Measurements from ENCODE around the gene NAV2. TPM values are rescaled to one million over a fixed set of nuclear protein-coding genes. Genes with fewer than 3 reads are reported as not detected.

The NAV2 gene
- total and polyA plus RNA-seq, 2 experiments from 2014 or later = 26.0 to 45.0 TPM

DNA sequence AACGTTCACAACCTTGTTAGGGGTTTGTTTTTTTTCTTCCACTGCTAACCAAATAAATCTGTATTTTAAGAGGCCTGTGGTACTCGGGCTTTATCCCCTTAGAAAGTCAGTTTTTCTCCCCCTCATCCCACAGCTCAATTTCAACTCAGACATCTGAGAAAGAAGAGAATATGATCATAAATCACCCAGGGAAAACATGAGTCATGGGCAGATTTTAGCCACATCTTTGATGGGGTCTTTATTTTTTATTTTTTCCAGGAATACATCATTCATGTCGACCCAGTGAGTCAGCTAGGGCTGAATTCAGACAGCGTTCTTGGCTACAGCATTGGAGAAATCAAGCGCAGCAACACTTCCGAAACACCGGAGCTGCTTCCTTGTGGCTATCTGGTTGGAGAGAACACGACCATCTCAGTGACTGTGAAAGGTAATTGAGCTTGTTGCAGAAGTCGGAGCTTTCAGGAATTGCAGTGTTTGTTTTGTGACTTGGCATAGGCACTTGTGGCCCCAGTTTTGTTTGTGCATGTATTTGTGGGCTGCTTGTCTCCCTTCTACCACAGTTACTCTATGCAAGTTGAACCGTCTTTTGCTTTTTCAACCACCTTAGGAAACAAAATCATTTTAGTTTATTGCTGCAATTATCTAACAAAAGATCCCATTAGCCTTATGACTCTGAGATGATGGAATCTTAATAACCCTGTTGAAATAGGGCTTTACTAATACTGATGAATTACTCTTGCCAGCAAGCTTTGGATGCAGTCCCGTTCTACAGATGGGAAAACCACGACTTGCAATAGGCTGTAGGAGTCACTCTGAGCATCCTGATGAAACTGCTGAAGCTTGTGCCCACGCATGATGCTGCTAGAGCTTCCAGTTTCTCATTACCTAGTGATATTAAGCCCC is 384.9 kb downstream of the NAV2 start:
- Histone ChIP-seq H3K27me3 (ENCODE audit: insufficient read depth) (no peaks in the 10 kb centered on the region), H3K79me2 (replicated peaks; ENCODE audit: insufficient read depth) (no peaks in the 10 kb centered on the region), H3K4me1 (ENCODE audit: insufficient read depth) (no peaks in the 10 kb centered on the region), H4K20me1 (replicated peaks; ENCODE audit: insufficient read depth) (peaks cover 3% of the 10 kb centered on the region; the same call in 1 of the 2 replicates), H3K4me3 (no peak overlapping the region), H3K27ac (ENCODE audit: low read depth) (no peak overlapping the region), H3K36me3 (ENCODE audit: insufficient read depth) (peaks cover 30% of the 10 kb centered on the region; the same call in 1 of the 2 replicates), H3F3A (replicated peaks; ENCODE audit: low read depth) (no peaks in the 10 kb centered on the region), H2AFZ (no peak overlapping the region), H3K9me2 (ENCODE audit: insufficient read depth) (no peaks in the 10 kb centered on the region), H3K4me2 (no peak overlapping the region)
- no peak for TF ChIP-seq STAT1 (IDR thresholded peaks at IDR 0.05; ENCODE audit: unreplicated experiment)
- TF ChIP-seq JUNB (IDR thresholded peaks at IDR 0.05; ENCODE audit: unreplicated experiment) = no peak
- no peak for TF ChIP-seq EZH2 (IDR thresholded peaks at IDR 0.05; ENCODE audit: low read depth, unreplicated experiment)
- TF ChIP-seq EZH2phosphoT487 (IDR thresholded peaks at IDR 0.05; ENCODE audit: unreplicated experiment) = no peak
- no peak for TF ChIP-seq CREB1 (CRISPR knock-in tag; IDR thresholded peaks at IDR 0.05; ENCODE audit: low read depth)
- TF ChIP-seq, protein P1, sequence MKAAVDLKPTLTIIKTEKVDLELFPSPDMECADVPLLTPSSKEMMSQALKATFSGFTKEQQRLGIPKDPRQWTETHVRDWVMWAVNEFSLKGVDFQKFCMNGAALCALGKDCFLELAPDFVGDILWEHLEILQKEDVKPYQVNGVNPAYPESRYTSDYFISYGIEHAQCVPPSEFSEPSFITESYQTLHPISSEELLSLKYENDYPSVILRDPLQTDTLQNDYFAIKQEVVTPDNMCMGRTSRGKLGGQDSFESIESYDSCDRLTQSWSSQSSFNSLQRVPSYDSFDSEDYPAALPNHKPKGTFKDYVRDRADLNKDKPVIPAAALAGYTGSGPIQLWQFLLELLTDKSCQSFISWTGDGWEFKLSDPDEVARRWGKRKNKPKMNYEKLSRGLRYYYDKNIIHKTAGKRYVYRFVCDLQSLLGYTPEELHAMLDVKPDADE (IDR thresholded peaks at IDR 0.05) = no peak
- TF ChIP-seq, protein P2, sequence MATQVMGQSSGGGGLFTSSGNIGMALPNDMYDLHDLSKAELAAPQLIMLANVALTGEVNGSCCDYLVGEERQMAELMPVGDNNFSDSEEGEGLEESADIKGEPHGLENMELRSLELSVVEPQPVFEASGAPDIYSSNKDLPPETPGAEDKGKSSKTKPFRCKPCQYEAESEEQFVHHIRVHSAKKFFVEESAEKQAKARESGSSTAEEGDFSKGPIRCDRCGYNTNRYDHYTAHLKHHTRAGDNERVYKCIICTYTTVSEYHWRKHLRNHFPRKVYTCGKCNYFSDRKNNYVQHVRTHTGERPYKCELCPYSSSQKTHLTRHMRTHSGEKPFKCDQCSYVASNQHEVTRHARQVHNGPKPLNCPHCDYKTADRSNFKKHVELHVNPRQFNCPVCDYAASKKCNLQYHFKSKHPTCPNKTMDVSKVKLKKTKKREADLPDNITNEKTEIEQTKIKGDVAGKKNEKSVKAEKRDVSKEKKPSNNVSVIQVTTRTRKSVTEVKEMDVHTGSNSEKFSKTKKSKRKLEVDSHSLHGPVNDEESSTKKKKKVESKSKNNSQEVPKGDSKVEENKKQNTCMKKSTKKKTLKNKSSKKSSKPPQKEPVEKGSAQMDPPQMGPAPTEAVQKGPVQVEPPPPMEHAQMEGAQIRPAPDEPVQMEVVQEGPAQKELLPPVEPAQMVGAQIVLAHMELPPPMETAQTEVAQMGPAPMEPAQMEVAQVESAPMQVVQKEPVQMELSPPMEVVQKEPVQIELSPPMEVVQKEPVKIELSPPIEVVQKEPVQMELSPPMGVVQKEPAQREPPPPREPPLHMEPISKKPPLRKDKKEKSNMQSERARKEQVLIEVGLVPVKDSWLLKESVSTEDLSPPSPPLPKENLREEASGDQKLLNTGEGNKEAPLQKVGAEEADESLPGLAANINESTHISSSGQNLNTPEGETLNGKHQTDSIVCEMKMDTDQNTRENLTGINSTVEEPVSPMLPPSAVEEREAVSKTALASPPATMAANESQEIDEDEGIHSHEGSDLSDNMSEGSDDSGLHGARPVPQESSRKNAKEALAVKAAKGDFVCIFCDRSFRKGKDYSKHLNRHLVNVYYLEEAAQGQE (IDR thresholded peaks at IDR 0.05; ENCODE audit: unreplicated experiment) = no peak
- TF ChIP-seq NANOG (IDR thresholded peaks at IDR 0.05; ENCODE audit: borderline replicate concordance) = no peak
- no peak for TF ChIP-seq ZNF331 (CRISPR knock-in tag; IDR thresholded peaks at IDR 0.05; ENCODE audit: low read depth)
- no peak for TF ChIP-seq CTCF (conservative IDR thresholded peaks at IDR 0.05; ENCODE audit: low read depth in 2 of 2)
- TF ChIP-seq POLR2AphosphoS5 (IDR thresholded peaks at IDR 0.05; ENCODE audit: low read depth) = no peak
- no peak for TF ChIP-seq ZNF114 (CRISPR knock-in tag; IDR thresholded peaks at IDR 0.05)
- TF ChIP-seq, protein P3, sequence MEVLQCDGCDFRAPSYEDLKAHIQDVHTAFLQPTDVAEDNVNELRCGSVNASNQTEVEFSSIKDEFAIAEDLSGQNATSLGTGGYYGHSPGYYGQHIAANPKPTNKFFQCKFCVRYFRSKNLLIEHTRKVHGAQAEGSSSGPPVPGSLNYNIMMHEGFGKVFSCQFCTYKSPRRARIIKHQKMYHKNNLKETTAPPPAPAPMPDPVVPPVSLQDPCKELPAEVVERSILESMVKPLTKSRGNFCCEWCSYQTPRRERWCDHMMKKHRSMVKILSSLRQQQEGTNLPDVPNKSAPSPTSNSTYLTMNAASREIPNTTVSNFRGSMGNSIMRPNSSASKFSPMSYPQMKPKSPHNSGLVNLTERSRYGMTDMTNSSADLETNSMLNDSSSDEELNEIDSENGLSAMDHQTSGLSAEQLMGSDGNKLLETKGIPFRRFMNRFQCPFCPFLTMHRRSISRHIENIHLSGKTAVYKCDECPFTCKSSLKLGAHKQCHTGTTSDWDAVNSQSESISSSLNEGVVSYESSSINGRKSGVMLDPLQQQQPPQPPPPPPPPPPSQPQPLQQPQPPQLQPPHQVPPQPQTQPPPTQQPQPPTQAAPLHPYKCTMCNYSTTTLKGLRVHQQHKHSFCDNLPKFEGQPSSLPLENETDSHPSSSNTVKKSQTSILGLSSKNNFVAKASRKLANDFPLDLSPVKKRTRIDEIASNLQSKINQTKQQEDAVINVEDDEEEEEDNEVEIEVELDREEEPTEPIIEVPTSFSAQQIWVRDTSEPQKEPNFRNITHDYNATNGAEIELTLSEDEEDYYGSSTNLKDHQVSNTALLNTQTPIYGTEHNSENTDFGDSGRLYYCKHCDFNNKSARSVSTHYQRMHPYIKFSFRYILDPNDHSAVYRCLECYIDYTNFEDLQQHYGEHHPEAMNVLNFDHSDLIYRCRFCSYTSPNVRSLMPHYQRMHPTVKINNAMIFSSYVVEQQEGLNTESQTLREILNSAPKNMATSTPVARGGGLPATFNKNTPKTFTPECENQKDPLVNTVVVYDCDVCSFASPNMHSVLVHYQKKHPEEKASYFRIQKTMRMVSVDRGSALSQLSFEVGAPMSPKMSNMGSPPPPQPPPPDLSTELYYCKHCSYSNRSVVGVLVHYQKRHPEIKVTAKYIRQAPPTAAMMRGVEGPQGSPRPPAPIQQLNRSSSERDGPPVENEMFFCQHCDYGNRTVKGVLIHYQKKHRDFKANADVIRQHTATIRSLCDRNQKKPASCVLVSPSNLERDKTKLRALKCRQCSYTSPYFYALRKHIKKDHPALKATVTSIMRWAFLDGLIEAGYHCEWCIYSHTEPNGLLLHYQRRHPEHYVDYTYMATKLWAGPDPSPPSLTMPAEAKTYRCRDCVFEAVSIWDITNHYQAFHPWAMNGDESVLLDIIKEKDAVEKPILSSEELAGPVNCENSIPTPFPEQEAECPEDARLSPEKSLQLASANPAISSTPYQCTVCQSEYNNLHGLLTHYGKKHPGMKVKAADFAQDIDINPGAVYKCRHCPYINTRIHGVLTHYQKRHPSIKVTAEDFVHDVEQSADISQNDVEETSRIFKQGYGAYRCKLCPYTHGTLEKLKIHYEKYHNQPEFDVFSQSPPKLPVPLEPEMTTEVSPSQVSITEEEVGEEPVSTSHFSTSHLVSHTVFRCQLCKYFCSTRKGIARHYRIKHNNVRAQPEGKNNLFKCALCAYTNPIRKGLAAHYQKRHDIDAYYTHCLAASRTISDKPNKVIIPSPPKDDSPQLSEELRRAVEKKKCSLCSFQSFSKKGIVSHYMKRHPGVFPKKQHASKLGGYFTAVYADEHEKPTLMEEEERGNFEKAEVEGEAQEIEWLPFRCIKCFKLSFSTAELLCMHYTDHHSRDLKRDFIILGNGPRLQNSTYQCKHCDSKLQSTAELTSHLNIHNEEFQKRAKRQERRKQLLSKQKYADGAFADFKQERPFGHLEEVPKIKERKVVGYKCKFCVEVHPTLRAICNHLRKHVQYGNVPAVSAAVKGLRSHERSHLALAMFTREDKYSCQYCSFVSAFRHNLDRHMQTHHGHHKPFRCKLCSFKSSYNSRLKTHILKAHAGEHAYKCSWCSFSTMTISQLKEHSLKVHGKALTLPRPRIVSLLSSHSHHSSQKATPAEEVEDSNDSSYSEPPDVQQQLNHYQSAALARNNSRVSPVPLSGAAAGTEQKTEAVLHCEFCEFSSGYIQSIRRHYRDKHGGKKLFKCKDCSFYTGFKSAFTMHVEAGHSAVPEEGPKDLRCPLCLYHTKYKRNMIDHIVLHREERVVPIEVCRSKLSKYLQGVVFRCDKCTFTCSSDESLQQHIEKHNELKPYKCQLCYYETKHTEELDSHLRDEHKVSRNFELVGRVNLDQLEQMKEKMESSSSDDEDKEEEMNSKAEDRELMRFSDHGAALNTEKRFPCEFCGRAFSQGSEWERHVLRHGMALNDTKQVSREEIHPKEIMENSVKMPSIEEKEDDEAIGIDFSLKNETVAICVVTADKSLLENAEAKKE (CRISPR knock-in tag; IDR thresholded peaks at IDR 0.05) = no peak
- no peak overlapping the region for H3K4me3 Mint-ChIP-seq
- no peaks in the 10 kb centered on the region for H3K27me3 Mint-ChIP-seq (ENCODE audit: insufficient read depth, low read depth, poor library complexity)
- H3K4me1 Mint-ChIP-seq = no peaks in the 10 kb centered on the region; the same call in 2 of the 3 replicates
- no peaks in the 10 kb centered on the region for H3K9me3 Mint-ChIP-seq
- no peak overlapping the region for H3K27ac Mint-ChIP-seq
- DNase-seq (ENCODE audit: low spot score) (no peak), ATAC-seq (no peak)
- H3K36me3 Mint-ChIP-seq (ENCODE audit: low read depth) = peaks cover 94% of the 10 kb centered on the region

All from GM23338 (cell line).